ENCODE data around the gene THAP2. TPM values are rescaled to one million over a fixed set of nuclear protein-coding genes. Genes with fewer than 3 reads are reported as not detected.

The THAP2 gene
- total and polyA plus RNA-seq, 2 donors (not counting 3 experiments of a cell fraction or from before 2014, with no cell fraction given), result 1.4 to 4.4 TPM

DNA sequence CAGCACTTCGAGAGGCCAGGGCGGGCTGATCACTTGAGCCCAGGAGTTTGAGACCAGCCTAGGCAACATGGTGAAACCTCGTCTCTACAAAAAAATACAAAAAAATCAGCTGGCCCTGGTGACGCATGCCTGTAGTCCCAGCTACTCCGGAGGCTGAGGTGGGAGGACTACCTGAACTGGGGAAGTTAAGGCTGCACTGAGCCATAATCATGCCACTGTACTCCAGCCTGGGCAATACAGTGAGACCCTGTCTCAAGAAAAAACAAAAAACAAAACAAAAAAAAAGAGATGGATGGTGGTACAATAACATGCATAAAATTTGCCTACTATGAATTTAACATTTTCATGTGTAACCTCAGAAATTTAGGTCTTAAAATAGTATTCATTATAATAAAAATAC is 2.2 kb downstream of the THAP2 start:
- Histone ChIP-seq H3K9me1 (replicated peaks; ENCODE audit: control insufficient read depth, extremely low read depth, insufficient read depth, low read length) (no peaks in the 10 kb centered on the region), H3K4me3 (replicated peaks in 1 of 3; ENCODE audit: insufficient read depth in 1 of 3, low read depth in 1 of 3, low read length in 3 of 3) (no peak overlapping the region), H3K79me2 (ENCODE audit: control insufficient read depth, insufficient read depth, low read length) (peaks cover 34% of the 10 kb centered on the region), H3K9ac (replicated peaks; ENCODE audit: extremely low read depth, insufficient read depth, low read length) (no peak overlapping the region), H3K4me2 (ENCODE audit: insufficient read depth, low read length) (no peak overlapping the region), H2AFZ (ENCODE audit: low read depth, low read length) (no peak overlapping the region), H4K20me1 (replicated peaks; ENCODE audit: control insufficient read depth, extremely low read depth, insufficient read depth, low read length) (no peaks in the 10 kb centered on the region), H3K36me3 (ENCODE audit: control insufficient read depth in 2 of 2, extremely low read depth in 1 of 2, insufficient read depth in 2 of 2, low read length in 2 of 2) (no peaks in the 10 kb centered on the region), H3K27me3 (ENCODE audit: control insufficient read depth in 2 of 2, insufficient read depth in 2 of 2, low read length in 2 of 2) (no peaks in the 10 kb centered on the region), H3K9me3 (replicated peaks; ENCODE audit: control insufficient read depth, insufficient read depth, low read length) (no peaks in the 10 kb centered on the region), H3K27ac (ENCODE audit: insufficient read depth, low read depth, low read length) (no peak overlapping the region), H3K4me1 (ENCODE audit: control insufficient read depth, extremely low read depth, insufficient read depth, low read length) (peaks cover 15% of the 10 kb centered on the region)
- intact Hi-C loops (cut with micrococcal nuclease), result no loop called here
- no TSS peak for BruUV-seq (replicated peaks)
- ChIA-PET POLR2A (no interaction called here), CTCF (no interaction called here)
- TF ChIP-seq FOS (IDR thresholded peaks at IDR 0.05; ENCODE audit: borderline replicate concordance, insufficient read depth, low read length) (no peak), POLR2AphosphoS5 (IDR thresholded peaks at IDR 0.05; ENCODE audit: insufficient read depth, low read depth, low read length) (no peak), EZH2 (IDR thresholded peaks at IDR 0.05; ENCODE audit: borderline replicate concordance, low read depth, low read length, severe bottlenecking) (no peak), MYC (IDR thresholded peaks at IDR 0.05; ENCODE audit: low read depth, low read length) (no peak), POLR2A (IDR thresholded peaks at IDR 0.05; ENCODE audit: low read depth, low read length) (no peak), JUN (IDR thresholded peaks at IDR 0.05; ENCODE audit: borderline replicate concordance, insufficient read depth, insufficient read length, low read depth) (no peak), GATA2 (IDR thresholded peaks at IDR 0.05; ENCODE audit: insufficient read depth, insufficient read length, low read depth, low read length) (no peak)
- TF ChIP-seq, protein P1, sequence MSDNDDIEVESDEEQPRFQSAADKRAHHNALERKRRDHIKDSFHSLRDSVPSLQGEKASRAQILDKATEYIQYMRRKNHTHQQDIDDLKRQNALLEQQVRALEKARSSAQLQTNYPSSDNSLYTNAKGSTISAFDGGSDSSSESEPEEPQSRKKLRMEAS (IDR thresholded peaks at IDR 0.05; ENCODE audit: insufficient read depth, insufficient read length), result no peak
- dilution Hi-C loops (cut with MboI; ENCODE audit: extremely low pct_ligation_motif_present, low sequenced_read_pairs), result no loop called here
- FAIRE-seq (no peak), DNase-seq (ENCODE audit: low read depth, low spot score) (no peak)

DNA sequence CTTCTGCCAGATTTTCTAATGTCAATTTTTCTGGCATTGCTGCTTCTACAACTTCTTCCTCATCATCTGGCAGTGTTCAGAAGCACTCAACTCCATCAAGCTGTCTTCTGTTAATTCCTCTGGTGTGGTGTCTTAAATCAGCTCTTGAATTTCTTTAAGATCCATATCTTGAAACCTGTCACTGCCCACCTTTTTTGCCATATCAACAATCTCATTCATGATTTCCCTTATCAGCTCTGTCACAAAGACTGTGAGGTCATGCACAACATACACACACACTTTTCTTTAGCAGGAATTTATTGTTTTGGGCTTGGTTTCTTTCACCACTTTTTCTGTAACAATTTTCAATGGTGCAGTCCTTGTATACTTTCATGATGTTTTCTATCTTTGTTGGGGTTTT is 7.2 kb downstream of the THAP2 start:
- DNase-seq (ENCODE audit: low read depth, low spot score) (no peak), FAIRE-seq (no peak)
- no TSS peak for BruUV-seq (replicated peaks)
- POLR2A ChIA-PET, result no interaction called here
- H3K9me1 ChIP-seq (replicated peaks; ENCODE audit: control insufficient read depth, extremely low read depth, insufficient read depth, low read length), result no peaks in the 10 kb centered on the region
- dilution Hi-C loops (cut with MboI; ENCODE audit: extremely low pct_ligation_motif_present, low sequenced_read_pairs) (no loop called here), intact Hi-C loops (cut with micrococcal nuclease) (no loop called here)
- no peaks in the 10 kb centered on the region for H3K79me2 ChIP-seq (ENCODE audit: control insufficient read depth, insufficient read depth, low read length)
- no peak overlapping the region for H2AFZ ChIP-seq (ENCODE audit: low read depth, low read length)
- no peak overlapping the region for H3K4me3 ChIP-seq (replicated peaks in 1 of 3; ENCODE audit: insufficient read depth in 1 of 3, low read depth in 1 of 3, low read length in 3 of 3)
- H4K20me1 ChIP-seq (replicated peaks; ENCODE audit: control insufficient read depth, extremely low read depth, insufficient read depth, low read length), result no peaks in the 10 kb centered on the region
- no peaks in the 10 kb centered on the region for H3K4me1 ChIP-seq (ENCODE audit: control insufficient read depth, extremely low read depth, insufficient read depth, low read length)
- no peak overlapping the region for H3K4me2 ChIP-seq (ENCODE audit: insufficient read depth, low read length)
- H3K9ac ChIP-seq (replicated peaks; ENCODE audit: extremely low read depth, insufficient read depth, low read length), result no peak overlapping the region
- no peaks in the 10 kb centered on the region for H3K27me3 ChIP-seq (ENCODE audit: control insufficient read depth in 2 of 2, insufficient read depth in 2 of 2, low read length in 2 of 2)
- H3K9me3 ChIP-seq (replicated peaks; ENCODE audit: control insufficient read depth, insufficient read depth, low read length), result no peaks in the 10 kb centered on the region
- CTCF ChIA-PET, result no interaction called here
- H3K36me3 ChIP-seq (ENCODE audit: control insufficient read depth in 2 of 2, extremely low read depth in 1 of 2, insufficient read depth in 2 of 2, low read length in 2 of 2), result no peaks in the 10 kb centered on the region
- TF ChIP-seq POLR2AphosphoS5 (IDR thresholded peaks at IDR 0.05; ENCODE audit: insufficient read depth, low read depth, low read length), result no peak
- TF ChIP-seq POLR2A (IDR thresholded peaks at IDR 0.05; ENCODE audit: low read depth, low read length), result no peak
- TF ChIP-seq EZH2 (IDR thresholded peaks at IDR 0.05; ENCODE audit: borderline replicate concordance, low read depth, low read length, severe bottlenecking), result no peak
- no peak for TF ChIP-seq JUN (IDR thresholded peaks at IDR 0.05; ENCODE audit: borderline replicate concordance, insufficient read depth, insufficient read length, low read depth)
- TF ChIP-seq GATA2 (IDR thresholded peaks at IDR 0.05; ENCODE audit: insufficient read depth, insufficient read length, low read depth, low read length), result no peak
- TF ChIP-seq, protein P1 (IDR thresholded peaks at IDR 0.05; ENCODE audit: insufficient read depth, insufficient read length), result no peak
- no peak for TF ChIP-seq MYC (IDR thresholded peaks at IDR 0.05; ENCODE audit: low read depth, low read length)
- no peak for TF ChIP-seq CTCF (IDR thresholded peaks at IDR 0.05; ENCODE audit: extremely low read depth in 1 of 2, insufficient read depth in 1 of 2, low read depth in 1 of 2, low read length in 2 of 2)
- TF ChIP-seq FOS (IDR thresholded peaks at IDR 0.05; ENCODE audit: borderline replicate concordance, insufficient read depth, low read length), result no peak
- no peak overlapping the region for H3K27ac ChIP-seq (ENCODE audit: insufficient read depth, low read depth, low read length)

Measured in endothelial cell of umbilical vein (primary cell).